Measurements from ENCODE around the gene STIM2. TPM values are rescaled to one million over a fixed set of nuclear protein-coding genes. Genes with fewer than 3 reads are reported as not detected.

STIM2 gene
- total and polyA plus RNA-seq, 9 of the 15 experiments (the other 6 are each of a cell fraction or from before 2014, with no cell fraction given), result 7.2 to 26.8 (median 15.4) TPM

DNA sequence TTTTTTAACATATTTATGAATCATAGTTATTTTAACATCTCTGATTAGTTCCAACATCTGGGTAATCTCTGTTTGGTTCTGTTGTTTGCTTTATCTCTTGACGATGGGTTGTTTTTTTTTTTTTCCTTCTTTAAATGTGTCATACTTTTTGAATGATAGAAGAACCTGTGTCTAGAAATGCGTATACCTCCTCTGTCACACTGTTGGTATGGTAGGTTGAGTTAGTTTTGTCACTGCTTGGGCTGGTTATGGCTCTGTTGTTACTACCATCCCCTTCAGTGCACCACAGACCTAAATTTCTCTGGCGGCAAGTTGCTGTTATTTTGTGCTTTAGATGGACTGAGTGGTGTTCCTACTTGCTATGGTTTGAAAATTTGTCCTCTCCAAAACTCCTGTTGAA, 16.8 kb downstream of the STIM2 start:
- intact Hi-C loops (cut with micrococcal nuclease), result no loop called here

DNA sequence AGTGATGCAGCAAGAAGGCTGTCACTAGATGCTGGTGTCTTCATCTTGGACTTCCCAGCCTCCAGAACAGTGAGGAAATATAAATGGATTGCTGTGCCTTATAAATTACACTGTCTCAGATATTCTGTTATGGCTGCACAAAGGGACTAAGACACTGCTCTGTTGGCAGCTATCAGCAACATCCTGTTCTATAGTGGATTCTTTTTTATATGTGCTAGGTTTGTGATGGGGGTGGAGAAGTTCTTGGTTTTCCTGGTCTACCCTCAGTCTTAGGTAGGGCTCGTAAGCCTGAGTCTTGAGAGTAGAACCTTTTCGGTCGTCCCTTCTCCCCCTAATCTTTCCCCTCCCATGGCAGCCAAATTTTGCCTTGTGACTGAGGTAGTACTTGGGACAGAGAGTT, 17.3 kb downstream of the STIM2 start:
- 0 out of 2 replicates have a peak, but pooled peaks cover 6% of the 10 kb centered on the region for H3K9me3 ChIP-seq (replicated peaks; ENCODE audit: control insufficient read depth, insufficient read depth, low read depth, low read length)
- no peak for DNase-seq (ENCODE audit: extremely low read depth in 1 of 4, low spot score in 3 of 4)
- TF ChIP-seq TCFL5 (CRISPR knock-in tag; conservative IDR thresholded peaks at IDR 0.05) (no peak), NUFIP1 (IDR thresholded peaks at IDR 0.05; ENCODE audit: partially characterized antibody) (no peak), PURB (CRISPR knock-in tag; IDR thresholded peaks at IDR 0.05; ENCODE audit: low read depth) (no peak), ZNF707 (CRISPR knock-in tag; conservative IDR thresholded peaks at IDR 0.05) (no peak), POLR2AphosphoS2 (IDR thresholded peaks at IDR 0.05; ENCODE audit: low read length) (no peak), CHCHD3 (CRISPR knock-in tag; IDR thresholded peaks at IDR 0.05) (no peak), POLR2AphosphoS5 (IDR thresholded peaks at IDR 0.05; ENCODE audit: control insufficient read depth, insufficient read depth, low read depth, low read length) (no peak), RFX1 (IDR thresholded peaks at IDR 0.05) (no peak)
- TF ChIP-seq, protein P1, sequence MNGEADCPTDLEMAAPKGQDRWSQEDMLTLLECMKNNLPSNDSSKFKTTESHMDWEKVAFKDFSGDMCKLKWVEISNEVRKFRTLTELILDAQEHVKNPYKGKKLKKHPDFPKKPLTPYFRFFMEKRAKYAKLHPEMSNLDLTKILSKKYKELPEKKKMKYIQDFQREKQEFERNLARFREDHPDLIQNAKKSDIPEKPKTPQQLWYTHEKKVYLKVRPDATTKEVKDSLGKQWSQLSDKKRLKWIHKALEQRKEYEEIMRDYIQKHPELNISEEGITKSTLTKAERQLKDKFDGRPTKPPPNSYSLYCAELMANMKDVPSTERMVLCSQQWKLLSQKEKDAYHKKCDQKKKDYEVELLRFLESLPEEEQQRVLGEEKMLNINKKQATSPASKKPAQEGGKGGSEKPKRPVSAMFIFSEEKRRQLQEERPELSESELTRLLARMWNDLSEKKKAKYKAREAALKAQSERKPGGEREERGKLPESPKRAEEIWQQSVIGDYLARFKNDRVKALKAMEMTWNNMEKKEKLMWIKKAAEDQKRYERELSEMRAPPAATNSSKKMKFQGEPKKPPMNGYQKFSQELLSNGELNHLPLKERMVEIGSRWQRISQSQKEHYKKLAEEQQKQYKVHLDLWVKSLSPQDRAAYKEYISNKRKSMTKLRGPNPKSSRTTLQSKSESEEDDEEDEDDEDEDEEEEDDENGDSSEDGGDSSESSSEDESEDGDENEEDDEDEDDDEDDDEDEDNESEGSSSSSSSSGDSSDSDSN (IDR thresholded peaks at IDR 0.05; ENCODE audit: borderline replicate concordance in 1 of 2, low read depth in 2 of 2, low read length in 2 of 2), result no peak
- ChIA-PET POLR2A (no interaction called here), CTCF (ENCODE audit: low intra/inter-chr PET ratio) (no interaction called here)
- no peak overlapping the region for H3K4me3 ChIP-seq
- no peak overlapping the region for H3K9ac ChIP-seq (ENCODE audit: insufficient read depth in 1 of 2, low read depth in 2 of 2, low read length in 2 of 2)
- H3K4me2 ChIP-seq (ENCODE audit: insufficient read depth, low read length), result no peak overlapping the region
- no peaks in the 10 kb centered on the region for H3K36me3 ChIP-seq (ENCODE audit: control insufficient read depth, insufficient read depth, low read length)
- in situ Hi-C loops (cut with MboI) (no loop called here), intact Hi-C loops (cut with micrococcal nuclease) (no loop called here)
- no peak for FAIRE-seq
- no peaks in the 10 kb centered on the region for H3K9me1 ChIP-seq (ENCODE audit: control insufficient read depth, insufficient read depth, low read length)
- peaks cover 4 to 8% of the 10 kb centered on the region in 2 experiments; a peak in 3 of 5 replicates for H3K4me1 ChIP-seq (replicated peaks in 1 of 2; ENCODE audit: control insufficient read depth in 2 of 2, insufficient read depth in 2 of 2, low read length in 2 of 2)
- BruUV-seq (replicated peaks), result no TSS peak
- H4K20me1 ChIP-seq (replicated peaks; ENCODE audit: control insufficient read depth, insufficient read depth, low read length), result no peaks in the 10 kb centered on the region
- H3K27me3 ChIP-seq (ENCODE audit: control insufficient read depth in 2 of 2, insufficient read depth in 2 of 2, low read length in 2 of 2), result no peaks in the 10 kb centered on the region
- no peak overlapping the region for H3K27ac ChIP-seq (ENCODE audit: extremely low read depth, low read depth, low read length)
- no peak for ATAC-seq
- WGBS (ENCODE audit: insufficient coverage, low coverage, missing lambda C conversion rate), result 100% methylated on average over 3 of the region's 3 CpGs
- H3K79me2 ChIP-seq (ENCODE audit: control insufficient read depth, insufficient read depth, low read length), result peaks cover 3% of the 10 kb centered on the region; the same call in 1 of the 3 replicates
- H2AFZ ChIP-seq (ENCODE audit: low read depth, low read length), result no peak overlapping the region

More for the DNA sequence above, 16.8 kb downstream of the STIM2 start:
- Histone ChIP-seq H3K4me1 (replicated peaks in 1 of 2; ENCODE audit: control insufficient read depth in 2 of 2, insufficient read depth in 2 of 2, low read length in 2 of 2) (peaks cover 4 to 8% of the 10 kb centered on the region in 2 experiments; a peak in 3 of 5 replicates), H3K36me3 (ENCODE audit: control insufficient read depth, insufficient read depth, low read length) (no peaks in the 10 kb centered on the region), H3K27ac (ENCODE audit: extremely low read depth, low read depth, low read length) (no peak overlapping the region), H3K9ac (ENCODE audit: insufficient read depth in 1 of 2, low read depth in 2 of 2, low read length in 2 of 2) (no peak overlapping the region), H3K4me3 (no peak overlapping the region), H2AFZ (ENCODE audit: low read depth, low read length) (no peak overlapping the region), H3K9me1 (ENCODE audit: control insufficient read depth, insufficient read depth, low read length) (no peaks in the 10 kb centered on the region), H3K27me3 (ENCODE audit: control insufficient read depth in 2 of 2, insufficient read depth in 2 of 2, low read length in 2 of 2) (no peaks in the 10 kb centered on the region), H3K9me3 (replicated peaks; ENCODE audit: control insufficient read depth, insufficient read depth, low read depth, low read length) (0 out of 2 replicates have a peak, but pooled peaks cover 6% of the 10 kb centered on the region), H3K4me2 (ENCODE audit: insufficient read depth, low read length) (no peak overlapping the region), H3K79me2 (ENCODE audit: control insufficient read depth, insufficient read depth, low read length) (peaks cover 3% of the 10 kb centered on the region; the same call in 1 of the 3 replicates), H4K20me1 (replicated peaks; ENCODE audit: control insufficient read depth, insufficient read depth, low read length) (no peaks in the 10 kb centered on the region)
- ChIA-PET POLR2A (no interaction called here), CTCF (ENCODE audit: low intra/inter-chr PET ratio) (no interaction called here)
- TF ChIP-seq, protein P2, sequence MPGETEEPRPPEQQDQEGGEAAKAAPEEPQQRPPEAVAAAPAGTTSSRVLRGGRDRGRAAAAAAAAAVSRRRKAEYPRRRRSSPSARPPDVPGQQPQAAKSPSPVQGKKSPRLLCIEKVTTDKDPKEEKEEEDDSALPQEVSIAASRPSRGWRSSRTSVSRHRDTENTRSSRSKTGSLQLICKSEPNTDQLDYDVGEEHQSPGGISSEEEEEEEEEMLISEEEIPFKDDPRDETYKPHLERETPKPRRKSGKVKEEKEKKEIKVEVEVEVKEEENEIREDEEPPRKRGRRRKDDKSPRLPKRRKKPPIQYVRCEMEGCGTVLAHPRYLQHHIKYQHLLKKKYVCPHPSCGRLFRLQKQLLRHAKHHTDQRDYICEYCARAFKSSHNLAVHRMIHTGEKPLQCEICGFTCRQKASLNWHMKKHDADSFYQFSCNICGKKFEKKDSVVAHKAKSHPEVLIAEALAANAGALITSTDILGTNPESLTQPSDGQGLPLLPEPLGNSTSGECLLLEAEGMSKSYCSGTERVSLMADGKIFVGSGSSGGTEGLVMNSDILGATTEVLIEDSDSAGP (CRISPR knock-in tag; IDR thresholded peaks at IDR 0.05), result no peak
- TF ChIP-seq CBFA2T3 (IDR thresholded peaks at IDR 0.05), result peak; percentile 39
- WGBS (ENCODE audit: insufficient coverage, low coverage, missing lambda C conversion rate), result 48% methylated on average over 3 of the region's 3 CpGs
- BruUV-seq (replicated peaks), result no TSS peak
- ATAC-seq (no peak), FAIRE-seq (no peak), DNase-seq (ENCODE audit: extremely low read depth in 1 of 4, low spot score in 3 of 4) (no peak)
- in situ Hi-C loops (cut with MboI), result no loop called here

Data from K562 (cell line).